ENCODE data around the gene TENT4B.

The TENT4B gene

DNA sequence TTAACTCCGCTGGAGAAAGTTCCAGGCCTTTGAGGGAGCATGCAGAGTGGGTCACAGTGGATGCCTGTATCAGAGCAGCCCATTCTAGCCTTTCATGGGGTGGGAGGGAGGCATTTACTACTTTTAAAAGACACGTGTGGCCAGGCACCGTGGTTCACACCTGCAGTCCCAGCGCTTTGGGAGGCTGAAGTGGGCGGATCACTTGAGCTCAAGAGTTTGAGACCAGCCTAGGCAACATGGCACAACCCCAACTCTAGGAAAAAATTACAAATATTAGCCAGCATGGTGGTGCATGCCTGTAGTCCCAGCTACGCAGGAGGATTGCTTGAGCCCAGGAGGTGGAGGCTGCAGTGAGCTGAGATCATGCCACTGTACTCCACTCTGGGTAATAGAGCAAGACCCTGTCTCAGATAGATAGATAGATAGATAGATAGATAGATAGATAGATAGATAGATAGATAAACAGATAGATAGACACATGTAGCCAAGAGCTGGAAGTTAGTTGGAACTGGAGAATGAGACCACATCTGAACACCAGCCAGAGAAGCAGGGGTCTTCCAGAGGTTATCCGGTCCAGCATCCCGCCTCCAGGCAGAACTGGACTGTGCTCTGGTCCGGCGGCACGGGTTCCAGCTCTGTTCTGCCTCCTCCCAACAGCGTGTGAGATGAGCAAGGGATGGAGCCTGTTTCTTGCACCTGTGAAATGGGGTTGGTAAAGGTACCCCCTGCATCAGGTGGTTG lies 116.8 kb downstream of the TENT4B start:
- H4K20me1 ChIP-seq: peaks cover 0 to 32% (median 0%) of the 10 kb centered on the region in 11 experiments; a peak in 6 of 22 replicates
- H3K4me2 ChIP-seq: peak overlapping the region in 9 of 11 experiments; percentile 6 to 100 (median 99); a peak in 14 of 22 replicates

DNA sequence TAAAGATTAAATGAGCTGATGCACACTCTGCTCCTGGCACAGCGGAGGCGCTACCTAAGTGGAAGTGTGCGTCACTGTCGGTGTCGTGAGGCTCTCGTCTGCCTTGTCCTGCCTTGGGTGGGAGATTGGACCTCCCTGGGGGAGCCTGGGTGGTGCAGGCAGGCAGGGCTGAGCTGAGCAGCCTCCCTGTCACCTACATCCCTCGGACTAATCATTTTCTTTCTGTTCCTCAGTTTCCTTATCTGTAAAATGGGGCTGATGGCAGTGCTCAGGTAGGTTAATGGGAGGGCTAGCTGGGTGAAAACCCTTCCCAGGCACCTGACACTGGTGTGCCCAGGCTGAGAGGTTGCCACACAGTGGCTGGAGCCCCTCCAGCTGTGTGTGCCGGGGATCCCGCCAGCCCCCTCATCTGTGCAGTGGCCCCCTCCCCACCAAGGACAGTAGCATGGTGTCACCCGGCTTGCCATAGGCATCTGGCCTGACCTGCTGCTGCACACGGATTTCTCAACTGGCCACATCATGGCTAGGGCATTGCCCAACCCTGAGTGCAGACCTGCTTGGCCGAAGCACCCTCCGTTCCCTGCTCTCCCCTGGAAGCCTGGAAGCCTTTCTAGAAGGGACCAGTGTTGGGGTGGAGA lies 117.5 kb downstream of the TENT4B start:
- Histone ChIP-seq H4K20me1 (peaks cover 0 to 36% (median 0%) of the 10 kb centered on the region in 11 experiments; a peak in 6 of 22 replicates), H3K4me3 (no peak overlapping the region), H3K36me3 (peaks cover 0 to 18% (median 0%) of the 10 kb centered on the region in 11 experiments; a peak in 5 of 22 replicates), H3K27ac (peak overlapping the region in 5 of 11 experiments; percentile 98 to 100 (median 99); a peak in 6 of 22 replicates), H3K4me1 (peaks cover 74 to 98% (median 95%) of the 10 kb centered on the region in 10 experiments), H3K4me2 (peak overlapping the region in 8 of 11 experiments; percentile 96 to 100 (median 99); a peak in 14 of 22 replicates), H3K9ac (peak overlapping the region in 1 of 11 experiments; percentile 97; a peak in 2 of 22 replicates), H3K27me3 (no peaks in the 10 kb centered on the region), H3K9me3 (replicated peaks in 1 of 11) (no peaks in the 10 kb centered on the region)
- no peak for TF ChIP-seq Cebpa-rat (IDR thresholded peaks at IDR 0.05)

More for the DNA sequence above, 116.8 kb downstream of the TENT4B start:
- no peak for TF ChIP-seq Cebpa-rat (IDR thresholded peaks at IDR 0.05)
- H3K27ac ChIP-seq: peak overlapping the region in 6 of 11 experiments; percentile 19 to 90 (median 58); a peak in 7 of 22 replicates
- peaks cover 74 to 98% (median 95%) of the 10 kb centered on the region in 10 experiments for H3K4me1 ChIP-seq
- H3K4me3 ChIP-seq: no peak overlapping the region
- no peaks in the 10 kb centered on the region for H3K27me3 ChIP-seq
- no peak overlapping the region for H3K9ac ChIP-seq
- peaks cover 0 to 18% (median 0%) of the 10 kb centered on the region in 11 experiments; a peak in 5 of 22 replicates for H3K36me3 ChIP-seq
- no peaks in the 10 kb centered on the region for H3K9me3 ChIP-seq (replicated peaks in 1 of 11)

DNA sequence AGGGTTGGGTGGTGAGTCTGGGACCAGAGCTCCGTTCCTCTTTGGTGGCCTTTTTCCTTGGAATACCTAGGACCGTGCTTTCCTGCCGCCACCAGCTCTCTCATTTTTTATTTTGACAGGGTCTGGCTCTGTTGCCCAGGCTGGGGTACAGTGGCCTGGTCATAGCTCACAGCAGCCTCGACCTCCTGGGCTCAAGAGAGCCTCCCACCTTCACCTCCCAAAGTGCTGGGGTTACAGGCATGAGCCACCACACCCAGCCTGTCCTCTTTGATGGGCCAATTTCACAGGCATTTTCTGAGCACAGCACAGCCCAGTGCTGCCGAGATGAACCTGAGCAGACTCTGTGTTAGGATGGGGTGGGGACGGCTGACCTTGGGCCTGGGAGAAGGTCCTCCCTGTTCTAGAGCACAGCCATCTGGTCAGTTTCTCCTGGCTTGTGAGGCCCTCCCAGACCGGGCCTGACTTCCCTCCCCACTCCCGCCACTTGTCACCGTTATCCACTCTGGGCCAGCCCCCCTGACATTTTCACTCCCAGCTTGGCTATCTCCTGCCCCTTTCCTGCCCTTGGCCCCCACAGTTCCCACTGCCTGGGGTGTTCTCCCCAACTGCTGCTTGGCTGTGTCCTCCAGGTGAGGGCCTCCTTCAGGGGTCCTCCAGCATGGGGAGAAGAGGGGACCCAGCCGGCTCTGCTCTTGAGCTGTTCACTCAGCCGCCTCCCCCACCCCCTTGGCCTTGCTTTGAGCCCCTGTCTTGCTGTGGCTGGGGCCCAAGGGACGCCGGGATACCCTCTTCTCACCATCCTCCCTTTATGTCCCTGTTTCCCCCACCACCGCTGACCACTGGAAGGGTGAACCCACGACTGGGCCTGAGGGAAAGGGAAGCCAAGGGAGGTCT lies 118.3 kb downstream of the TENT4B start:
- Histone ChIP-seq H3K27me3 (no peaks in the 10 kb centered on the region), H3K9ac (peak overlapping the region in 10 of 11 experiments; percentile 44 to 98 (median 93); a peak in 17 of 22 replicates), H3K27ac (peak overlapping the region in 10 of 11 experiments; percentile 7 to 100 (median 98); a peak in 18 of 22 replicates), H3K36me3 (peaks cover 0 to 18% (median 0%) of the 10 kb centered on the region in 11 experiments; a peak in 5 of 22 replicates), H3K4me3 (peak overlapping the region in 1 of 10 experiments; percentile 73; a peak in 1 of 20 replicates), H4K20me1 (peaks cover 0 to 36% (median 0%) of the 10 kb centered on the region in 11 experiments; a peak in 7 of 22 replicates), H3K9me3 (replicated peaks in 1 of 11) (no peaks in the 10 kb centered on the region), H3K4me1 (peaks cover 74 to 98% (median 95%) of the 10 kb centered on the region in 10 experiments), H3K4me2 (peak overlapping the region; percentile 91 to 100 (median 99))
- TF ChIP-seq Cebpa-rat (IDR thresholded peaks at IDR 0.05): no peak

GRCh38 chr16:50272111-50272571 lies 119.0 kb downstream of the TENT4B start:
- H3K9me3 ChIP-seq (replicated peaks in 1 of 11): no peaks in the 10 kb centered on the region
- H3K4me1 ChIP-seq: peaks cover 72 to 98% (median 95%) of the 10 kb centered on the region in 10 experiments
- peak overlapping the region in 4 of 10 experiments; percentile 14 to 73 (median 40); a peak in 4 of 20 replicates for H3K4me3 ChIP-seq
- no peak for TF ChIP-seq Cebpa-rat (IDR thresholded peaks at IDR 0.05)
- peak overlapping the region; percentile 41 to 98 (median 92); a peak in 21 of 22 replicates for H3K9ac ChIP-seq
- H3K36me3 ChIP-seq: peaks cover 0 to 18% (median 0%) of the 10 kb centered on the region in 11 experiments; a peak in 5 of 22 replicates
- H3K4me2 ChIP-seq: peak overlapping the region; percentile 91 to 100 (median 99)
- H3K27me3 ChIP-seq: no peaks in the 10 kb centered on the region
- H4K20me1 ChIP-seq: peaks cover 0 to 36% (median 0%) of the 10 kb centered on the region in 11 experiments; a peak in 7 of 22 replicates
- H3K27ac ChIP-seq: peak overlapping the region; percentile 7 to 100 (median 98); a peak in 20 of 22 replicates

GRCh38 chr16:50272687-50273381 lies 119.7 kb downstream of the TENT4B start:
- Histone ChIP-seq H3K4me3 (peak overlapping the region in 5 of 10 experiments; percentile 14 to 73 (median 60); a peak in 7 of 20 replicates), H3K27me3 (no peaks in the 10 kb centered on the region), H4K20me1 (peaks cover 0 to 35% (median 0%) of the 10 kb centered on the region in 11 experiments; a peak in 7 of 22 replicates), H3K36me3 (peaks cover 0 to 18% (median 0%) of the 10 kb centered on the region in 11 experiments; a peak in 5 of 22 replicates), H3K9ac (peak overlapping the region; percentile 14 to 98 (median 92); a peak in 19 of 22 replicates), H3K4me2 (peak overlapping the region; percentile 91 to 100 (median 99)), H3K27ac (peak overlapping the region; percentile 7 to 100 (median 98); a peak in 19 of 22 replicates), H3K4me1 (peaks cover 72 to 98% (median 95%) of the 10 kb centered on the region in 10 experiments), H3K9me3 (replicated peaks in 1 of 11) (no peaks in the 10 kb centered on the region)
- no peak for TF ChIP-seq Cebpa-rat (IDR thresholded peaks at IDR 0.05)

DNA sequence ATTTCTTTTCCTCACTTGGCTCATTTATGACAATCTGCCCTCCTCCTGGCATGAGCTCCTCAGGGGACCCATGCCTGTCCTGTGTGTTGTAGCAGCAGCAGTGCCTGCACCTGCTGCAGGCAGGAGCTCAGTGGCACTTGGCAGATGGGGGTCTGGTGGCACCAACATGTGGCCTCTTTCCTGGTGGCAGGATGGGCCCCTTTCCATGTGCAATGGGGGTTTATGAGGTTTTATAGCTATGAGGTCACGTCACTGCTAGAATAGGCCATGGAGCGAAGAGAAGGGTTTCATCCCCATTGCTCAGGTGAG lies 120.2 kb downstream of the TENT4B start:
- peak overlapping the region; percentile 91 to 100 (median 99) for H3K4me2 ChIP-seq
- peaks cover 0 to 18% (median 0%) of the 10 kb centered on the region in 11 experiments; a peak in 5 of 22 replicates for H3K36me3 ChIP-seq
- H3K9me3 ChIP-seq (replicated peaks in 1 of 11): no peaks in the 10 kb centered on the region
- H3K4me1 ChIP-seq: peaks cover 72 to 98% (median 95%) of the 10 kb centered on the region in 10 experiments
- peak overlapping the region in 10 of 11 experiments; percentile 92 to 100 (median 98); a peak in 18 of 22 replicates for H3K27ac ChIP-seq
- no peaks in the 10 kb centered on the region for H3K27me3 ChIP-seq
- no peak for TF ChIP-seq Cebpa-rat (IDR thresholded peaks at IDR 0.05)
- H3K4me3 ChIP-seq: peak overlapping the region in 6 of 10 experiments; percentile 31 to 73 (median 66); a peak in 9 of 20 replicates
- H3K9ac ChIP-seq: peak overlapping the region in 9 of 11 experiments; percentile 57 to 98 (median 94); a peak in 15 of 22 replicates
- H4K20me1 ChIP-seq: peaks cover 0 to 34% (median 0%) of the 10 kb centered on the region in 11 experiments; a peak in 7 of 22 replicates

DNA sequence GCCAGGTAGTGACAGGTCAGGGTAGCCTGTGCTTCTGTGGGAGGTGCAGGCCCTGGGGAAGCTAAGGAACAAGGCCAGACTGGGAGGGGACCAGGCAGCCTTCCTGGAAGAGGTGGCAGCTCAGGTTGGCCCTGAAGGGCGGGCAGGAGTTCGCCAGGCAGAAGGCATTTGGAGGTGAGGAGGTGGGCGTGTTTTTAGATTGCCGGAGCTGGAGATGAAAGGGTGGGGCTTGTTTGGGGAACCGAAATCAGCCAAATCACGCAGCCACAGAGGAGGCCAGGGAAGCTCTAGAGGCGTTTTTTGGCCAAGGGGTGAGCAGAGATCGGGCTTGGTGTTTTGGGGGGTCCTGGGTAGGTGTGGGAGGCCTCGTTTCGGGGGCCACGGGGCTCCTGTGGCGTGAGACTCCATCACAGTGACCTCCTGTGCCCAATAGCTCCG lies 120.8 kb downstream of the TENT4B start:
- H3K9ac ChIP-seq: peak overlapping the region; percentile 86 to 98 (median 94)
- H3K4me2 ChIP-seq: peak overlapping the region; percentile 91 to 100 (median 99)
- no peaks in the 10 kb centered on the region for H3K9me3 ChIP-seq (replicated peaks in 1 of 11)
- H3K4me1 ChIP-seq: peaks cover 73 to 98% (median 95%) of the 10 kb centered on the region in 10 experiments
- no peaks in the 10 kb centered on the region for H3K27me3 ChIP-seq
- no peak for TF ChIP-seq Cebpa-rat (IDR thresholded peaks at IDR 0.05)
- H4K20me1 ChIP-seq: peaks cover 0 to 34% (median 0%) of the 10 kb centered on the region in 11 experiments; a peak in 7 of 22 replicates
- H3K36me3 ChIP-seq: peaks cover 0 to 18% (median 0%) of the 10 kb centered on the region in 11 experiments; a peak in 5 of 22 replicates
- peak overlapping the region in 9 of 10 experiments; percentile 59 to 73 (median 64); a peak in 18 of 20 replicates for H3K4me3 ChIP-seq
- H3K27ac ChIP-seq: peak overlapping the region; percentile 92 to 100 (median 98)
